ENCODE results near the gene KCNQ1.
"Not testable (repeated sequence)": the region's sequence is repeated elsewhere in the genome, so short reads cannot be mapped to it uniquely, and the experiment has no call there.

Gene KCNQ1

GRCh38 chr11:2474059-2474901 is 29.5 kb downstream of the KCNQ1 start:
- WGBS (ENCODE audit: insufficient coverage), result 98% methylated on average over 16 of the region's 19 CpGs
- POLR2A ChIA-PET, result interaction anchor here (0.6 kb wide), 1 partner anchor 16 kb away, joined by 3 read pairs; no protein-coding TSS in a partner anchor

DNA sequence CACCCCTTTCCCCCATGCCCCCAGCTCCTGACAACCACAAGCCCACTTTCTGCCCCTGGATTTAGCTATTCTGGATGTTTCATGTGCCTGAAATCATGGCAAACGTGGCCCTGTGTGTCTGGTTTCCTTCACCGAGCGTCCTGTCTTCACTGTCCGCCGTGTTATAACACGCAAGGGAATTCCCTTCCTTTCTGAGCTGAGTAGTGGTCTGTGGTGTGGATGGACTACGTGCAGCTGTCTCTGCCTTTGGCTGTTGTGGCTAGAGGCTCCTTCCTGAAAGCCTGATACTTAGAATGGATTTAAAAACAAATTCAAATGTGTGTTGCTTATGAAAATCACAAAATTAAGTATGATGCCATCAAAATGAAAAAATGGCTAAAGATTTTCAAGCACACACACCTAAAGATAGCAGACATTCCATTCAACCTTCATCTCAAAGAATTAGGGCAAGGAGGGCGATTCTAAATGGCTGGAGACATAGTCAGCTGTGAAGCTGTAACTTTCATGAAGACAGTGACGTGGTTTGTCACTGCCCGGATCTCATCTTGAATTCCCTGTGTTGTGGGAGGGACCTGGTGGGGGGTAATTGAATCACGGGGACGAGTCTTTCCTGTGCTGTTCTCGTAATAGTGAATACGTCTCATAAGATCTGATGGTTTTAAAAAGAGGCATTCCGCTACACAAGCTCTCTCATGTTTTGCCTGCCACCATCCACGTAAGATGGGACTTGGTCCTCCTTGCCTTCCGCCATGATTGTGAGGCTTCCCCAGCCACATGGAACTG is 30.5 kb downstream of the KCNQ1 start:
- peak in 1 of 3 donors; percentile 9 for DNase-seq
- Histone ChIP-seq H3K4me3 (ENCODE audit: control insufficient read depth in 1 of 7, extremely low read depth in 1 of 7, insufficient read depth in 4 of 7, low read depth in 2 of 7, low read length in 6 of 7) (no peak overlapping the region), H3K27ac (ENCODE audit: insufficient read depth in 1 of 2, low read depth in 1 of 2, low read length in 2 of 2, poor library complexity in 1 of 2, severe bottlenecking in 2 of 2) (no peak overlapping the region), H3K9me3 (ENCODE audit: control extremely low read depth in 1 of 5, control insufficient read depth in 4 of 5, insufficient read depth in 2 of 5, low read depth in 1 of 5, low read length in 4 of 5) (peaks cover 0 to 13% (median 0%) of the 10 kb centered on the region in 5 experiments), H3K36me3 (ENCODE audit: control insufficient read depth in 4 of 4, insufficient read depth in 4 of 4, low read length in 3 of 4) (no peaks in the 10 kb centered on the region), H3K4me1 (ENCODE audit: control extremely low read depth in 1 of 4, control insufficient read depth in 4 of 4, insufficient read depth in 4 of 4, low read length in 3 of 4) (peaks cover under 1 to 11% (median 2%) of the 10 kb centered on the region in 4 experiments), H3K27me3 (replicated peaks in 2 of 5; ENCODE audit: control insufficient read depth in 4 of 5, insufficient read depth in 5 of 5, low read length in 4 of 5) (no peaks in the 10 kb centered on the region)
- ChIA-PET CTCF (interaction anchor here (0.6 to 1.5 kb wide), 6 partner anchors 9 to 455 kb away, joined by 3 to 4 read pairs (median 3); no protein-coding TSS in a partner anchor), POLR2A (interaction anchor here (0.6 kb wide), 1 partner anchor 15 kb away, joined by 3 read pairs; no protein-coding TSS in a partner anchor)
- WGBS (ENCODE audit: insufficient coverage), result 95% methylated on average over 15 of the region's 17 CpGs

More at GRCh38 chr11:2474059-2474901, 29.5 kb downstream of the KCNQ1 start:
- H3K27ac ChIP-seq (ENCODE audit: insufficient read depth in 1 of 2, low read depth in 1 of 2, low read length in 2 of 2, poor library complexity in 1 of 2, severe bottlenecking in 2 of 2), result no peak overlapping the region
- peaks cover 0 to 11% (median under 1%) of the 10 kb centered on the region in 4 experiments for H3K4me1 ChIP-seq (ENCODE audit: control extremely low read depth in 1 of 4, control insufficient read depth in 4 of 4, insufficient read depth in 4 of 4, low read length in 3 of 4)
- no peak overlapping the region for H3K4me3 ChIP-seq (ENCODE audit: control insufficient read depth in 1 of 7, extremely low read depth in 1 of 7, insufficient read depth in 4 of 7, low read depth in 2 of 7, low read length in 6 of 7)
- CTCF ChIA-PET, result interaction anchor here (0.9 to 1.5 kb wide), 6 partner anchors 8 to 413 kb away, joined by 3 to 4 read pairs (median 3); no protein-coding TSS in a partner anchor
- peaks cover 0 to 1% (median 0%) of the 10 kb centered on the region in 5 experiments for H3K27me3 ChIP-seq (replicated peaks in 2 of 5; ENCODE audit: control insufficient read depth in 4 of 5, insufficient read depth in 5 of 5, low read length in 4 of 5)
- DNase-seq, result no peak
- peaks cover 0 to 9% (median 0%) of the 10 kb centered on the region in 5 experiments for H3K9me3 ChIP-seq (ENCODE audit: control extremely low read depth in 1 of 5, control insufficient read depth in 4 of 5, insufficient read depth in 2 of 5, low read depth in 1 of 5, low read length in 4 of 5)
- H3K36me3 ChIP-seq (ENCODE audit: control insufficient read depth in 4 of 4, insufficient read depth in 4 of 4, low read length in 3 of 4), result no peaks in the 10 kb centered on the region

GRCh38 chr11:2477254-2477653 is 32.4 kb downstream of the KCNQ1 start:
- H3K9me3 ChIP-seq (ENCODE audit: control extremely low read depth in 1 of 5, control insufficient read depth in 4 of 5, insufficient read depth in 2 of 5, low read depth in 1 of 5, low read length in 4 of 5), result peaks cover 0 to 13% (median 0%) of the 10 kb centered on the region in 5 experiments
- DNase-seq, result no peak
- no peaks in the 10 kb centered on the region for H3K36me3 ChIP-seq (ENCODE audit: control insufficient read depth in 4 of 4, insufficient read depth in 4 of 4, low read length in 3 of 4)
- CTCF ChIA-PET, result interaction anchor here (0.7 to 1.2 kb wide), 3 partner anchors 22 to 58 kb away, joined by 3 read pairs; no protein-coding TSS in a partner anchor
- no peak overlapping the region for H3K4me3 ChIP-seq (ENCODE audit: control insufficient read depth in 1 of 7, extremely low read depth in 1 of 7, insufficient read depth in 4 of 7, low read depth in 2 of 7, low read length in 6 of 7)
- 100% methylated on average over 3 of the region's 3 CpGs for WGBS (ENCODE audit: insufficient coverage)
- no peak overlapping the region for H3K27ac ChIP-seq (ENCODE audit: insufficient read depth in 1 of 2, low read depth in 1 of 2, low read length in 2 of 2, poor library complexity in 1 of 2, severe bottlenecking in 2 of 2)
- H3K27me3 ChIP-seq (replicated peaks in 2 of 5; ENCODE audit: control insufficient read depth in 4 of 5, insufficient read depth in 5 of 5, low read length in 4 of 5), result no peaks in the 10 kb centered on the region
- POLR2A ChIA-PET, result no interaction called here
- H3K4me1 ChIP-seq (ENCODE audit: control extremely low read depth in 1 of 4, control insufficient read depth in 4 of 4, insufficient read depth in 4 of 4, low read length in 3 of 4), result peaks cover 1 to 28% (median 18%) of the 10 kb centered on the region in 4 experiments

GRCh38 chr11:2477936-2478335 is 33.1 kb downstream of the KCNQ1 start:
- Histone ChIP-seq H3K36me3 (ENCODE audit: control insufficient read depth in 4 of 4, insufficient read depth in 4 of 4, low read length in 3 of 4) (no peaks in the 10 kb centered on the region), H3K4me1 (ENCODE audit: control extremely low read depth in 1 of 4, control insufficient read depth in 4 of 4, insufficient read depth in 4 of 4, low read length in 3 of 4) (peaks cover 1 to 35% (median 25%) of the 10 kb centered on the region in 4 experiments), H3K4me3 (ENCODE audit: control insufficient read depth in 1 of 7, extremely low read depth in 1 of 7, insufficient read depth in 4 of 7, low read depth in 2 of 7, low read length in 6 of 7) (no peak overlapping the region), H3K27ac (ENCODE audit: insufficient read depth in 1 of 2, low read depth in 1 of 2, low read length in 2 of 2, poor library complexity in 1 of 2, severe bottlenecking in 2 of 2) (no peak overlapping the region), H3K27me3 (replicated peaks in 2 of 5; ENCODE audit: control insufficient read depth in 4 of 5, insufficient read depth in 5 of 5, low read length in 4 of 5) (no peaks in the 10 kb centered on the region), H3K9me3 (ENCODE audit: control extremely low read depth in 1 of 5, control insufficient read depth in 4 of 5, insufficient read depth in 2 of 5, low read depth in 1 of 5, low read length in 4 of 5) (peaks cover 0 to 13% (median 0%) of the 10 kb centered on the region in 5 experiments)
- POLR2A ChIA-PET, result no interaction called here
- no peak for DNase-seq
- CTCF ChIA-PET, result interaction anchor here (0.7 to 0.8 kb wide), 2 partner anchors 22 to 58 kb away, joined by 3 read pairs; no protein-coding TSS in a partner anchor
- WGBS (ENCODE audit: insufficient coverage), result 97% methylated on average over 6 of the region's 8 CpGs

- H3K9me3 ChIP-seq (ENCODE audit: control extremely low read depth in 1 of 5, control insufficient read depth in 4 of 5, insufficient read depth in 2 of 5, low read depth in 1 of 5, low read length in 4 of 5), result peaks cover 0 to 13% (median 0%) of the 10 kb centered on the region in 5 experiments
- H3K4me3 ChIP-seq (ENCODE audit: control insufficient read depth in 1 of 7, extremely low read depth in 1 of 7, insufficient read depth in 4 of 7, low read depth in 2 of 7, low read length in 6 of 7), result peak overlapping the region in 4 of 7 experiments; percentile 39 to 60 (median 52)
- WGBS (ENCODE audit: insufficient coverage), result 0% methylated on average over 2 of the region's 6 CpGs
- peak in 2 of 3 donors; percentile 34 to 40 for DNase-seq
- H3K27me3 ChIP-seq (replicated peaks in 2 of 5; ENCODE audit: control insufficient read depth in 4 of 5, insufficient read depth in 5 of 5, low read length in 4 of 5); H3K36me3 ChIP-seq (ENCODE audit: control insufficient read depth in 4 of 4, insufficient read depth in 4 of 4, low read length in 3 of 4); H3K27ac ChIP-seq (ENCODE audit: insufficient read depth in 1 of 2, low read depth in 1 of 2, low read length in 2 of 2, poor library complexity in 1 of 2, severe bottlenecking in 2 of 2): not testable (repeated sequence)
- peaks cover under 1 to 29% (median 26%) of the 10 kb centered on the region in 4 experiments for H3K4me1 ChIP-seq (ENCODE audit: control extremely low read depth in 1 of 4, control insufficient read depth in 4 of 4, insufficient read depth in 4 of 4, low read length in 3 of 4)
- ChIA-PET POLR2A (interaction anchor here (0.6 kb wide), 1 partner anchor 24 kb away, joined by 5 read pairs; no protein-coding TSS in a partner anchor), CTCF (interaction anchor here (0.8 to 1.7 kb wide), 4 partner anchors 11 to 51 kb away, joined by 3 to 4 read pairs (median 3); no protein-coding TSS in a partner anchor)
These were observed 35.5 kb downstream of the KCNQ1 start for GRCh38 chr11:2480067-2480873.

DNA sequence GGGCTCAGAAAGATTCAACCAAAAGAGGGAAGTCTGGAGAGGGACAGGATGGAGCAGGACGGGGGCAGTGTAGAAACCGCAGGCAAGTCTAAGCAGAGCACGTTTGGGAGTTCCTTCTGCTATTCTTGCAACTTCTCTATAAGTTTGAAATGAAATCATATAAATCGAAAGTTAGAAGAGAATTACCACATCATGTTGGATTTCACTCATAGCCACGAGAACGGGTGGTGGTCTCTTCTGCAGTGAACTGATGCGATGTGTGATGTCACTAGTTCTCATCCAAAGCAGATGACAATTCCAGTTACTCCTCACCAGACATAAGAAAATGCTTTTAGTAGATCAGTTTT is 36.0 kb downstream of the KCNQ1 start:
- Histone ChIP-seq H3K27ac (ENCODE audit: insufficient read depth in 1 of 2, low read depth in 1 of 2, low read length in 2 of 2, poor library complexity in 1 of 2, severe bottlenecking in 2 of 2) (no peak overlapping the region), H3K27me3 (replicated peaks in 2 of 5; ENCODE audit: control insufficient read depth in 4 of 5, insufficient read depth in 5 of 5, low read length in 4 of 5) (no peaks in the 10 kb centered on the region), H3K4me3 (ENCODE audit: control insufficient read depth in 1 of 7, extremely low read depth in 1 of 7, insufficient read depth in 4 of 7, low read depth in 2 of 7, low read length in 6 of 7) (peak overlapping the region in 6 of 7 experiments; percentile 8 to 60 (median 50)), H3K4me1 (ENCODE audit: control extremely low read depth in 1 of 4, control insufficient read depth in 4 of 4, insufficient read depth in 4 of 4, low read length in 3 of 4) (peaks cover 0 to 27% (median 25%) of the 10 kb centered on the region in 4 experiments), H3K36me3 (ENCODE audit: control insufficient read depth in 4 of 4, insufficient read depth in 4 of 4, low read length in 3 of 4) (no peaks in the 10 kb centered on the region), H3K9me3 (ENCODE audit: control extremely low read depth in 1 of 5, control insufficient read depth in 4 of 5, insufficient read depth in 2 of 5, low read depth in 1 of 5, low read length in 4 of 5) (peaks cover 0 to 16% (median 0%) of the 10 kb centered on the region in 5 experiments)
- no CpG with 5 or more reads among the region's 7 CpGs for WGBS (ENCODE audit: insufficient coverage)
- POLR2A ChIA-PET, result interaction anchor here (0.6 kb wide), 1 partner anchor 24 kb away, joined by 5 read pairs; no protein-coding TSS in a partner anchor
- DNase-seq, result peak; percentile 70 to 93 (median 92)
- CTCF ChIA-PET, result interaction anchor here (1.0 to 1.7 kb wide), 4 partner anchors 11 to 49 kb away, joined by 3 to 4 read pairs (median 3); no protein-coding TSS in a partner anchor

Data from common myeloid progenitor, CD34-positive (primary cell).